GM23338 (cell line): ENCODE results near the gene PIGV.

Experiments
- CREB1 ChIP-seq: fragments of 250-450 bp; sonication (Bioruptor Pico); IDR thresholded peaks from 2 replicates; pipeline ENCODE4 v1.5.0; 2020; ENCODE audit warnings: low read depth, mild to moderate bottlenecking, moderate library complexity
- CTCF ChIP-seq, 2 experiments: fragments of 200-600 bp in 1 of 2; sonication (generic) in 1 of 2; conservative IDR thresholded peaks; 2 replicates each; pipeline versions ENCODE4 v1.5.1 to v1.6.1; 2016 to 2017; ENCODE audit warnings: antibody characterized with exemption in 2 of 2, low read depth in 2 of 2, mild to moderate bottlenecking in 2 of 2, moderate library complexity in 1 of 2
- EZH2 ChIP-seq: fragments of 200-600 bp; sonication (generic); IDR thresholded peaks from one replicate; pipeline ENCODE4 v1.8.0; 2017; ENCODE audit warnings: antibody characterized with exemption, mild to moderate bottlenecking, low read depth; ENCODE audit not compliant: unreplicated experiment
- EZH2phosphoT487 ChIP-seq: fragments of 200-600 bp; sonication (generic); IDR thresholded peaks from one replicate; pipeline ENCODE4 v1.8.1; 2018; ENCODE audit warnings: antibody characterized with exemption; ENCODE audit not compliant: unreplicated experiment
- JUNB ChIP-seq: IDR thresholded peaks from one replicate; pipeline ENCODE4 v1.6.1; 2016; ENCODE audit warnings: antibody characterized with exemption; ENCODE audit not compliant: unreplicated experiment
- NANOG ChIP-seq: IDR thresholded peaks from 2 replicates; pipeline ENCODE4 v1.6.1; 2016; ENCODE audit warnings: antibody characterized with exemption, borderline replicate concordance
- POLR2AphosphoS5 ChIP-seq: IDR thresholded peaks from 2 replicates; pipeline ENCODE4 v1.6.1; 2016; ENCODE audit warnings: antibody characterized with exemption, low read depth
- STAT1 ChIP-seq: IDR thresholded peaks from one replicate; pipeline ENCODE4 v1.6.1; 2016; ENCODE audit warnings: antibody characterized with exemption; ENCODE audit not compliant: unreplicated experiment
- ZNF114 ChIP-seq: fragments of 250-450 bp; sonication (Bioruptor Pico); IDR thresholded peaks from 2 replicates; pipeline ENCODE4 v1.5.0; 2020; ENCODE audit warnings: mild to moderate bottlenecking, moderate library complexity
- TF ChIP-seq, protein P1 (sequence below): IDR thresholded peaks from one replicate; pipeline ENCODE4 v1.6.1; 2018; ENCODE audit warnings: antibody characterized with exemption; ENCODE audit not compliant: unreplicated experiment
- TF ChIP-seq, protein P2 (sequence below): fragments of 250-450 bp; sonication (Bioruptor Pico); IDR thresholded peaks from 2 replicates; pipeline ENCODE4 v1.5.0; 2020; ENCODE audit warnings: mild to moderate bottlenecking, moderate library complexity
- TF ChIP-seq, protein P3 (sequence below): IDR thresholded peaks from 2 replicates; pipeline ENCODE4 v1.6.1; 2016; ENCODE audit warnings: antibody characterized with exemption

GRCh38 chr1:26748351-26748750, 39.4 kb upstream of the PIGV start:
- TF ChIP-seq EZH2 (no peak), CTCF (conservative IDR thresholded peaks at IDR 0.05; ENCODE audit: low read depth in 2 of 2) (no peak), JUNB (no peak), POLR2AphosphoS5 (no peak), CREB1 (CRISPR knock-in tag) (no peak), EZH2phosphoT487 (no peak), NANOG (no peak), STAT1 (no peak), ZNF114 (CRISPR knock-in tag) (no peak)
- TF ChIP-seq, protein P1, sequence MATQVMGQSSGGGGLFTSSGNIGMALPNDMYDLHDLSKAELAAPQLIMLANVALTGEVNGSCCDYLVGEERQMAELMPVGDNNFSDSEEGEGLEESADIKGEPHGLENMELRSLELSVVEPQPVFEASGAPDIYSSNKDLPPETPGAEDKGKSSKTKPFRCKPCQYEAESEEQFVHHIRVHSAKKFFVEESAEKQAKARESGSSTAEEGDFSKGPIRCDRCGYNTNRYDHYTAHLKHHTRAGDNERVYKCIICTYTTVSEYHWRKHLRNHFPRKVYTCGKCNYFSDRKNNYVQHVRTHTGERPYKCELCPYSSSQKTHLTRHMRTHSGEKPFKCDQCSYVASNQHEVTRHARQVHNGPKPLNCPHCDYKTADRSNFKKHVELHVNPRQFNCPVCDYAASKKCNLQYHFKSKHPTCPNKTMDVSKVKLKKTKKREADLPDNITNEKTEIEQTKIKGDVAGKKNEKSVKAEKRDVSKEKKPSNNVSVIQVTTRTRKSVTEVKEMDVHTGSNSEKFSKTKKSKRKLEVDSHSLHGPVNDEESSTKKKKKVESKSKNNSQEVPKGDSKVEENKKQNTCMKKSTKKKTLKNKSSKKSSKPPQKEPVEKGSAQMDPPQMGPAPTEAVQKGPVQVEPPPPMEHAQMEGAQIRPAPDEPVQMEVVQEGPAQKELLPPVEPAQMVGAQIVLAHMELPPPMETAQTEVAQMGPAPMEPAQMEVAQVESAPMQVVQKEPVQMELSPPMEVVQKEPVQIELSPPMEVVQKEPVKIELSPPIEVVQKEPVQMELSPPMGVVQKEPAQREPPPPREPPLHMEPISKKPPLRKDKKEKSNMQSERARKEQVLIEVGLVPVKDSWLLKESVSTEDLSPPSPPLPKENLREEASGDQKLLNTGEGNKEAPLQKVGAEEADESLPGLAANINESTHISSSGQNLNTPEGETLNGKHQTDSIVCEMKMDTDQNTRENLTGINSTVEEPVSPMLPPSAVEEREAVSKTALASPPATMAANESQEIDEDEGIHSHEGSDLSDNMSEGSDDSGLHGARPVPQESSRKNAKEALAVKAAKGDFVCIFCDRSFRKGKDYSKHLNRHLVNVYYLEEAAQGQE: no peak
- TF ChIP-seq, protein P2, sequence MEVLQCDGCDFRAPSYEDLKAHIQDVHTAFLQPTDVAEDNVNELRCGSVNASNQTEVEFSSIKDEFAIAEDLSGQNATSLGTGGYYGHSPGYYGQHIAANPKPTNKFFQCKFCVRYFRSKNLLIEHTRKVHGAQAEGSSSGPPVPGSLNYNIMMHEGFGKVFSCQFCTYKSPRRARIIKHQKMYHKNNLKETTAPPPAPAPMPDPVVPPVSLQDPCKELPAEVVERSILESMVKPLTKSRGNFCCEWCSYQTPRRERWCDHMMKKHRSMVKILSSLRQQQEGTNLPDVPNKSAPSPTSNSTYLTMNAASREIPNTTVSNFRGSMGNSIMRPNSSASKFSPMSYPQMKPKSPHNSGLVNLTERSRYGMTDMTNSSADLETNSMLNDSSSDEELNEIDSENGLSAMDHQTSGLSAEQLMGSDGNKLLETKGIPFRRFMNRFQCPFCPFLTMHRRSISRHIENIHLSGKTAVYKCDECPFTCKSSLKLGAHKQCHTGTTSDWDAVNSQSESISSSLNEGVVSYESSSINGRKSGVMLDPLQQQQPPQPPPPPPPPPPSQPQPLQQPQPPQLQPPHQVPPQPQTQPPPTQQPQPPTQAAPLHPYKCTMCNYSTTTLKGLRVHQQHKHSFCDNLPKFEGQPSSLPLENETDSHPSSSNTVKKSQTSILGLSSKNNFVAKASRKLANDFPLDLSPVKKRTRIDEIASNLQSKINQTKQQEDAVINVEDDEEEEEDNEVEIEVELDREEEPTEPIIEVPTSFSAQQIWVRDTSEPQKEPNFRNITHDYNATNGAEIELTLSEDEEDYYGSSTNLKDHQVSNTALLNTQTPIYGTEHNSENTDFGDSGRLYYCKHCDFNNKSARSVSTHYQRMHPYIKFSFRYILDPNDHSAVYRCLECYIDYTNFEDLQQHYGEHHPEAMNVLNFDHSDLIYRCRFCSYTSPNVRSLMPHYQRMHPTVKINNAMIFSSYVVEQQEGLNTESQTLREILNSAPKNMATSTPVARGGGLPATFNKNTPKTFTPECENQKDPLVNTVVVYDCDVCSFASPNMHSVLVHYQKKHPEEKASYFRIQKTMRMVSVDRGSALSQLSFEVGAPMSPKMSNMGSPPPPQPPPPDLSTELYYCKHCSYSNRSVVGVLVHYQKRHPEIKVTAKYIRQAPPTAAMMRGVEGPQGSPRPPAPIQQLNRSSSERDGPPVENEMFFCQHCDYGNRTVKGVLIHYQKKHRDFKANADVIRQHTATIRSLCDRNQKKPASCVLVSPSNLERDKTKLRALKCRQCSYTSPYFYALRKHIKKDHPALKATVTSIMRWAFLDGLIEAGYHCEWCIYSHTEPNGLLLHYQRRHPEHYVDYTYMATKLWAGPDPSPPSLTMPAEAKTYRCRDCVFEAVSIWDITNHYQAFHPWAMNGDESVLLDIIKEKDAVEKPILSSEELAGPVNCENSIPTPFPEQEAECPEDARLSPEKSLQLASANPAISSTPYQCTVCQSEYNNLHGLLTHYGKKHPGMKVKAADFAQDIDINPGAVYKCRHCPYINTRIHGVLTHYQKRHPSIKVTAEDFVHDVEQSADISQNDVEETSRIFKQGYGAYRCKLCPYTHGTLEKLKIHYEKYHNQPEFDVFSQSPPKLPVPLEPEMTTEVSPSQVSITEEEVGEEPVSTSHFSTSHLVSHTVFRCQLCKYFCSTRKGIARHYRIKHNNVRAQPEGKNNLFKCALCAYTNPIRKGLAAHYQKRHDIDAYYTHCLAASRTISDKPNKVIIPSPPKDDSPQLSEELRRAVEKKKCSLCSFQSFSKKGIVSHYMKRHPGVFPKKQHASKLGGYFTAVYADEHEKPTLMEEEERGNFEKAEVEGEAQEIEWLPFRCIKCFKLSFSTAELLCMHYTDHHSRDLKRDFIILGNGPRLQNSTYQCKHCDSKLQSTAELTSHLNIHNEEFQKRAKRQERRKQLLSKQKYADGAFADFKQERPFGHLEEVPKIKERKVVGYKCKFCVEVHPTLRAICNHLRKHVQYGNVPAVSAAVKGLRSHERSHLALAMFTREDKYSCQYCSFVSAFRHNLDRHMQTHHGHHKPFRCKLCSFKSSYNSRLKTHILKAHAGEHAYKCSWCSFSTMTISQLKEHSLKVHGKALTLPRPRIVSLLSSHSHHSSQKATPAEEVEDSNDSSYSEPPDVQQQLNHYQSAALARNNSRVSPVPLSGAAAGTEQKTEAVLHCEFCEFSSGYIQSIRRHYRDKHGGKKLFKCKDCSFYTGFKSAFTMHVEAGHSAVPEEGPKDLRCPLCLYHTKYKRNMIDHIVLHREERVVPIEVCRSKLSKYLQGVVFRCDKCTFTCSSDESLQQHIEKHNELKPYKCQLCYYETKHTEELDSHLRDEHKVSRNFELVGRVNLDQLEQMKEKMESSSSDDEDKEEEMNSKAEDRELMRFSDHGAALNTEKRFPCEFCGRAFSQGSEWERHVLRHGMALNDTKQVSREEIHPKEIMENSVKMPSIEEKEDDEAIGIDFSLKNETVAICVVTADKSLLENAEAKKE (CRISPR knock-in tag): no peak
- TF ChIP-seq, protein P3, sequence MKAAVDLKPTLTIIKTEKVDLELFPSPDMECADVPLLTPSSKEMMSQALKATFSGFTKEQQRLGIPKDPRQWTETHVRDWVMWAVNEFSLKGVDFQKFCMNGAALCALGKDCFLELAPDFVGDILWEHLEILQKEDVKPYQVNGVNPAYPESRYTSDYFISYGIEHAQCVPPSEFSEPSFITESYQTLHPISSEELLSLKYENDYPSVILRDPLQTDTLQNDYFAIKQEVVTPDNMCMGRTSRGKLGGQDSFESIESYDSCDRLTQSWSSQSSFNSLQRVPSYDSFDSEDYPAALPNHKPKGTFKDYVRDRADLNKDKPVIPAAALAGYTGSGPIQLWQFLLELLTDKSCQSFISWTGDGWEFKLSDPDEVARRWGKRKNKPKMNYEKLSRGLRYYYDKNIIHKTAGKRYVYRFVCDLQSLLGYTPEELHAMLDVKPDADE: no peak
